Stimulated activated CD8-positive, alpha-beta memory T cell treated with anti-CD3 and anti-CD28 coated beads, Interleukin-12 subunit alpha, Interleukin-12 subunit beta, amount 100 ng/mL, for 24 hours (primary cell): ENCODE results near the gene LRIG2.

Experiments
- DNase-seq: peaks from one replicate; pipeline ENCODE4 v3.0.0-alpha.2; 2020; ENCODE audit errors: extremely low read depth

The LRIG2 gene

GRCh38 chr1:113170519-113170918 is 97.5 kb downstream of the LRIG2 start:
- DNase-seq: no peak

GRCh38 chr1:113178106-113178505 is 105.1 kb downstream of the LRIG2 start:
- no peak for DNase-seq

GRCh38 chr1:113178522-113178921 is 105.5 kb downstream of the LRIG2 start:
- no peak for DNase-seq
